A549 (cell line): ENCODE data around the gene OR2J3.
"Not testable (repeated sequence)": the region's sequence is repeated elsewhere in the genome, so short reads cannot be mapped to it uniquely, and the experiment has no call there.

Experiments used
- EP300 ChIP-seq, 2 experiments: fragments of >200 bp; sonication (Bioruptor Twin); formaldehyde crosslinking; IDR thresholded peaks; 2 replicates in 1 of 2; 3 replicates in 1 of 2; pipeline ENCODE4 v1.6.1; 2016 to 2017
- SMC3 ChIP-seq: fragments of >200 bp; sonication (Bioruptor Twin); formaldehyde crosslinking; IDR thresholded peaks from 3 replicates; pipeline ENCODE4 v1.6.1; 2018; ENCODE audit warnings: inconsistent platforms
- TF ChIP-seq, protein P1 (sequence below): fragments of >200 bp; sonication (Bioruptor Twin); formaldehyde crosslinking; IDR thresholded peaks from 3 replicates; pipeline ENCODE4 v1.5.1; 2016
- TF ChIP-seq, protein P2 (sequence below): fragments of 450-650 bp; IDR thresholded peaks from 2 replicates; pipeline ENCODE4 v1.6.1; 2014; ENCODE audit warnings: antibody characterized with exemption
- TF ChIP-seq, protein P3 (sequence below): fragments of 200-600 bp; sonication (generic); IDR thresholded peaks from 2 replicates; pipeline ENCODE4 v1.6.1; 2016; ENCODE audit warnings: antibody characterized with exemption, mild to moderate bottlenecking, moderate library complexity

DNA sequence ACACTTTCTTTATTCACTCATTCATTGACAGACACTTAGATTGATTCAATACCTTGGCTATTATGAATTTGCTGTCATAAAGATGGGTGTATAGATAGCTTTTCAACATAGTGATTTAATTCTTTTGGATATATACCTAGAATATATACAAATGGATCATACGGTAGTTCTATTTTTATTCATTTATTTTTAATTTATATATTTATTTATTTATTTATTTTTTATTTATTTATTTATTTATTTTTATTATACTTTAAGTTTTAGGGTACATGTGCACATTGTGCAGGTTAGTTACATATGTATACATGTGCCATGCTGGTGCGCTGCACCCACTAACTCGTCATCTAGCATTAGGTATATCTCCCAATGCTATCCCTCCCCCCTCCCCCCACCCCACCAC lies 7.1 kb downstream of the OR2J3 start:
- TF ChIP-seq, protein P1, sequence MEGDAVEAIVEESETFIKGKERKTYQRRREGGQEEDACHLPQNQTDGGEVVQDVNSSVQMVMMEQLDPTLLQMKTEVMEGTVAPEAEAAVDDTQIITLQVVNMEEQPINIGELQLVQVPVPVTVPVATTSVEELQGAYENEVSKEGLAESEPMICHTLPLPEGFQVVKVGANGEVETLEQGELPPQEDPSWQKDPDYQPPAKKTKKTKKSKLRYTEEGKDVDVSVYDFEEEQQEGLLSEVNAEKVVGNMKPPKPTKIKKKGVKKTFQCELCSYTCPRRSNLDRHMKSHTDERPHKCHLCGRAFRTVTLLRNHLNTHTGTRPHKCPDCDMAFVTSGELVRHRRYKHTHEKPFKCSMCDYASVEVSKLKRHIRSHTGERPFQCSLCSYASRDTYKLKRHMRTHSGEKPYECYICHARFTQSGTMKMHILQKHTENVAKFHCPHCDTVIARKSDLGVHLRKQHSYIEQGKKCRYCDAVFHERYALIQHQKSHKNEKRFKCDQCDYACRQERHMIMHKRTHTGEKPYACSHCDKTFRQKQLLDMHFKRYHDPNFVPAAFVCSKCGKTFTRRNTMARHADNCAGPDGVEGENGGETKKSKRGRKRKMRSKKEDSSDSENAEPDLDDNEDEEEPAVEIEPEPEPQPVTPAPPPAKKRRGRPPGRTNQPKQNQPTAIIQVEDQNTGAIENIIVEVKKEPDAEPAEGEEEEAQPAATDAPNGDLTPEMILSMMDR = not testable (repeated sequence)
- TF ChIP-seq SMC3; EP300 (IDR thresholded peaks at IDR 0.05): not testable (repeated sequence)
- TF ChIP-seq, protein P2, sequence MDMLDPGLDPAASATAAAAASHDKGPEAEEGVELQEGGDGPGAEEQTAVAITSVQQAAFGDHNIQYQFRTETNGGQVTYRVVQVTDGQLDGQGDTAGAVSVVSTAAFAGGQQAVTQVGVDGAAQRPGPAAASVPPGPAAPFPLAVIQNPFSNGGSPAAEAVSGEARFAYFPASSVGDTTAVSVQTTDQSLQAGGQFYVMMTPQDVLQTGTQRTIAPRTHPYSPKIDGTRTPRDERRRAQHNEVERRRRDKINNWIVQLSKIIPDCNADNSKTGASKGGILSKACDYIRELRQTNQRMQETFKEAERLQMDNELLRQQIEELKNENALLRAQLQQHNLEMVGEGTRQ = not testable (repeated sequence)
- TF ChIP-seq, protein P3, sequence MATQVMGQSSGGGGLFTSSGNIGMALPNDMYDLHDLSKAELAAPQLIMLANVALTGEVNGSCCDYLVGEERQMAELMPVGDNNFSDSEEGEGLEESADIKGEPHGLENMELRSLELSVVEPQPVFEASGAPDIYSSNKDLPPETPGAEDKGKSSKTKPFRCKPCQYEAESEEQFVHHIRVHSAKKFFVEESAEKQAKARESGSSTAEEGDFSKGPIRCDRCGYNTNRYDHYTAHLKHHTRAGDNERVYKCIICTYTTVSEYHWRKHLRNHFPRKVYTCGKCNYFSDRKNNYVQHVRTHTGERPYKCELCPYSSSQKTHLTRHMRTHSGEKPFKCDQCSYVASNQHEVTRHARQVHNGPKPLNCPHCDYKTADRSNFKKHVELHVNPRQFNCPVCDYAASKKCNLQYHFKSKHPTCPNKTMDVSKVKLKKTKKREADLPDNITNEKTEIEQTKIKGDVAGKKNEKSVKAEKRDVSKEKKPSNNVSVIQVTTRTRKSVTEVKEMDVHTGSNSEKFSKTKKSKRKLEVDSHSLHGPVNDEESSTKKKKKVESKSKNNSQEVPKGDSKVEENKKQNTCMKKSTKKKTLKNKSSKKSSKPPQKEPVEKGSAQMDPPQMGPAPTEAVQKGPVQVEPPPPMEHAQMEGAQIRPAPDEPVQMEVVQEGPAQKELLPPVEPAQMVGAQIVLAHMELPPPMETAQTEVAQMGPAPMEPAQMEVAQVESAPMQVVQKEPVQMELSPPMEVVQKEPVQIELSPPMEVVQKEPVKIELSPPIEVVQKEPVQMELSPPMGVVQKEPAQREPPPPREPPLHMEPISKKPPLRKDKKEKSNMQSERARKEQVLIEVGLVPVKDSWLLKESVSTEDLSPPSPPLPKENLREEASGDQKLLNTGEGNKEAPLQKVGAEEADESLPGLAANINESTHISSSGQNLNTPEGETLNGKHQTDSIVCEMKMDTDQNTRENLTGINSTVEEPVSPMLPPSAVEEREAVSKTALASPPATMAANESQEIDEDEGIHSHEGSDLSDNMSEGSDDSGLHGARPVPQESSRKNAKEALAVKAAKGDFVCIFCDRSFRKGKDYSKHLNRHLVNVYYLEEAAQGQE = not testable (repeated sequence)
